Testis (tissue), 2 donors: ENCODE measurements around the gene FHIT.

ENCODE experiments used
- POLR2A ChIP-seq: fragments of 450-650 bp; IDR thresholded peaks from one replicate; pipeline ENCODE4 v1.6.1; 2017; ENCODE audit warnings: antibody characterized with exemption, mild to moderate bottlenecking, moderate library complexity
- TF ChIP-seq, protein P1 (sequence below), 3 experiments: fragments of 450-650 bp in 2 of 3; fragments of 200-600 bp in 1 of 3; sonication (generic) in 1 of 3; IDR thresholded peaks; one replicate each; pipeline ENCODE4 v1.5.1; 2016 to 2019; ENCODE audit warnings: antibody characterized with exemption in 3 of 3, mild to moderate bottlenecking in 2 of 3, moderate library complexity in 1 of 3

DNA sequence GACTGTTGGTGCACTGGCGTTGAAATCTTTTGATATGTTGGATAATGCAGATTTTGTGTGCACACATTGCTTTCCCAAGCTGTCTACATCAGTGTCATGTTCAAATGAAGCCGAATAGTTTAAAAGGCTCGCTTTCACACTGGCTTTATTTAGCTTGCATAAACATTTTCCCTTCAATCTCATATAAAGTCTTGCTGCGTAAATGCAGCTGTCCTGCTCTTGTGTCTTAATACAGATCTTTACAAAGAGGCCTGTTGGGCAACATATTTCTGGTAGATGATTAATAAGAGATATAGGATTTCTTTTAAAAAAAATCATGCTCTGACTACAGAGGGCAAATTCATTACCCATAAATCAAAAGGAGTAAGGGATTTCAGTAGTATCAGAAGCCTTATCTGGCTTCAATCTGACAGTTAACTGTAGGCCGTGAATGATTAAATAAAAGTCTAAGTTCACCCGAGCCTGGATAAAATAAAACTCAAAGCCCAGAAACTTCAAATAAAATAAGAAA is 937.2 kb downstream of the FHIT start:
- TF ChIP-seq, protein P1, sequence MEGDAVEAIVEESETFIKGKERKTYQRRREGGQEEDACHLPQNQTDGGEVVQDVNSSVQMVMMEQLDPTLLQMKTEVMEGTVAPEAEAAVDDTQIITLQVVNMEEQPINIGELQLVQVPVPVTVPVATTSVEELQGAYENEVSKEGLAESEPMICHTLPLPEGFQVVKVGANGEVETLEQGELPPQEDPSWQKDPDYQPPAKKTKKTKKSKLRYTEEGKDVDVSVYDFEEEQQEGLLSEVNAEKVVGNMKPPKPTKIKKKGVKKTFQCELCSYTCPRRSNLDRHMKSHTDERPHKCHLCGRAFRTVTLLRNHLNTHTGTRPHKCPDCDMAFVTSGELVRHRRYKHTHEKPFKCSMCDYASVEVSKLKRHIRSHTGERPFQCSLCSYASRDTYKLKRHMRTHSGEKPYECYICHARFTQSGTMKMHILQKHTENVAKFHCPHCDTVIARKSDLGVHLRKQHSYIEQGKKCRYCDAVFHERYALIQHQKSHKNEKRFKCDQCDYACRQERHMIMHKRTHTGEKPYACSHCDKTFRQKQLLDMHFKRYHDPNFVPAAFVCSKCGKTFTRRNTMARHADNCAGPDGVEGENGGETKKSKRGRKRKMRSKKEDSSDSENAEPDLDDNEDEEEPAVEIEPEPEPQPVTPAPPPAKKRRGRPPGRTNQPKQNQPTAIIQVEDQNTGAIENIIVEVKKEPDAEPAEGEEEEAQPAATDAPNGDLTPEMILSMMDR (IDR thresholded peaks at IDR 0.05): no peak
- TF ChIP-seq POLR2A: no peak
